MM.1S (cell line): ENCODE data around the gene KRT75.

Source experiments
- CTCF ChIP-seq: fragments of 300-600 bp; sonication (generic); IDR thresholded peaks from 2 replicates; pipeline ENCODE4 v1.5.1; 2016; ENCODE audit warnings: antibody characterized with exemption, low read length, mixed read lengths
- EZH2 ChIP-seq: fragments of 300-600 bp; sonication (generic); optimal IDR thresholded peaks from 2 replicates; pipeline ENCODE3; 2017; ENCODE audit warnings: low read depth, mild to moderate bottlenecking, antibody characterized with exemption, low read length, mixed read lengths
- EZH2phosphoT487 ChIP-seq: fragments of 300-600 bp; sonication (generic); IDR thresholded peaks from 2 replicates; pipeline ENCODE4 v1.6.1; 2018; ENCODE audit warnings: antibody characterized with exemption, low read length

GRCh38 chr12:52402873-52403540 is 31.2 kb downstream of the KRT75 start:
- no peak for TF ChIP-seq CTCF
- TF ChIP-seq EZH2 = no peak
- no peak for TF ChIP-seq EZH2phosphoT487
